Stimulated activated CD8-positive, alpha-beta memory T cell treated with anti-CD3 and anti-CD28 coated beads, Interleukin-4, amount 100 ng/mL, for 48 hours (primary cell): Measurements from ENCODE around the gene MAP2K5.

Experiments
- DNase-seq: peaks from one replicate; pipeline ENCODE4 v3.0.0-alpha.2; 2020

MAP2K5 gene

GRCh38 chr15:67845974-67846373, 303.5 kb downstream of the MAP2K5 start:
- no peak for DNase-seq

- no peak for DNase-seq
These were observed 307.0 kb downstream of the MAP2K5 start for GRCh38 chr15:67849538-67849937.

- no peak for DNase-seq
These were observed 307.8 kb downstream of the MAP2K5 start for GRCh38 chr15:67850336-67850735.

- no peak for DNase-seq
These were observed 308.6 kb downstream of the MAP2K5 start for GRCh38 chr15:67850994-67851571.

- no peak for DNase-seq
These were observed 309.9 kb downstream of the MAP2K5 start for GRCh38 chr15:67852418-67852817.

- no peak for DNase-seq
These were observed 311.0 kb downstream of the MAP2K5 start for GRCh38 chr15:67853454-67853853.

- no peak for DNase-seq
These were observed 311.9 kb downstream of the MAP2K5 start for GRCh38 chr15:67854358-67854757.

- DNase-seq, result no peak
These were observed 313.3 kb downstream of the MAP2K5 start for GRCh38 chr15:67855842-67856241.
